SU-DHL-6 (cell line): ENCODE measurements around the gene VAPB.

ENCODE experiments used
- EZH2phosphoT487 ChIP-seq: fragments of 200-600 bp; sonication (generic), shearing (Covaris generic); conservative IDR thresholded peaks from 2 replicates; pipeline ENCODE4 v1.6.1; 2018; ENCODE audit warnings: mild to moderate bottlenecking, antibody characterized with exemption, low read length, moderate library complexity, mixed read lengths
- TF ChIP-seq, protein P1 (sequence below): fragments of 200-600 bp; sonication (generic); IDR thresholded peaks from one replicate; pipeline ENCODE4 v1.5.1; 2017; ENCODE audit warnings: antibody characterized with exemption, mild to moderate bottlenecking, low read length, moderate library complexity; ENCODE audit not compliant: insufficient read depth, poor library complexity, severe bottlenecking

DNA sequence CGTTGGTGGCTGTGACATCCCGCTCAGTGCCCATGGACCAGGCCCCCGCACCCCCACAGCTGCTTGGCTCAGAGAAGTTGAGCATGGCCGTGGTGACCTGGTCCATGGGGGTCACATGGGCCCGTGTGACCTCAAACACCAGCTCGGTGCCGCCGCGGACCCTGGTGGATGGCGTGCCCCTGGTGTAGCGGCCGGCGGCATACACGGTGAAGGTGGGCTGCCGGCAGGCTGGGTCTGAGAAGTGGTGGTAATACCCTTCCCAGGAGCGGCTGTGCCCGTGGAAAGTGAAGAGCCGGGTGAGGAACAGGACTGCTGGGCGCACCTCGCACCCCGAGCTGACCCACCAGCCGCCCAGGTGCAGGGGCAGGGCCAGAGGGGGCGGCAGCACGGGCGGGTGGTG lies 72.1 kb downstream of the VAPB start:
- TF ChIP-seq, protein P1, sequence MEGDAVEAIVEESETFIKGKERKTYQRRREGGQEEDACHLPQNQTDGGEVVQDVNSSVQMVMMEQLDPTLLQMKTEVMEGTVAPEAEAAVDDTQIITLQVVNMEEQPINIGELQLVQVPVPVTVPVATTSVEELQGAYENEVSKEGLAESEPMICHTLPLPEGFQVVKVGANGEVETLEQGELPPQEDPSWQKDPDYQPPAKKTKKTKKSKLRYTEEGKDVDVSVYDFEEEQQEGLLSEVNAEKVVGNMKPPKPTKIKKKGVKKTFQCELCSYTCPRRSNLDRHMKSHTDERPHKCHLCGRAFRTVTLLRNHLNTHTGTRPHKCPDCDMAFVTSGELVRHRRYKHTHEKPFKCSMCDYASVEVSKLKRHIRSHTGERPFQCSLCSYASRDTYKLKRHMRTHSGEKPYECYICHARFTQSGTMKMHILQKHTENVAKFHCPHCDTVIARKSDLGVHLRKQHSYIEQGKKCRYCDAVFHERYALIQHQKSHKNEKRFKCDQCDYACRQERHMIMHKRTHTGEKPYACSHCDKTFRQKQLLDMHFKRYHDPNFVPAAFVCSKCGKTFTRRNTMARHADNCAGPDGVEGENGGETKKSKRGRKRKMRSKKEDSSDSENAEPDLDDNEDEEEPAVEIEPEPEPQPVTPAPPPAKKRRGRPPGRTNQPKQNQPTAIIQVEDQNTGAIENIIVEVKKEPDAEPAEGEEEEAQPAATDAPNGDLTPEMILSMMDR, result no peak
- no peak for TF ChIP-seq EZH2phosphoT487
